Measurements from ENCODE around the gene PLXNA2. TPM values are rescaled to one million over a fixed set of nuclear protein-coding genes. Genes with fewer than 3 reads are reported as not detected.

The PLXNA2 gene
- total RNA-seq, 1 donor from 2014 or later, result 38.3 TPM

DNA sequence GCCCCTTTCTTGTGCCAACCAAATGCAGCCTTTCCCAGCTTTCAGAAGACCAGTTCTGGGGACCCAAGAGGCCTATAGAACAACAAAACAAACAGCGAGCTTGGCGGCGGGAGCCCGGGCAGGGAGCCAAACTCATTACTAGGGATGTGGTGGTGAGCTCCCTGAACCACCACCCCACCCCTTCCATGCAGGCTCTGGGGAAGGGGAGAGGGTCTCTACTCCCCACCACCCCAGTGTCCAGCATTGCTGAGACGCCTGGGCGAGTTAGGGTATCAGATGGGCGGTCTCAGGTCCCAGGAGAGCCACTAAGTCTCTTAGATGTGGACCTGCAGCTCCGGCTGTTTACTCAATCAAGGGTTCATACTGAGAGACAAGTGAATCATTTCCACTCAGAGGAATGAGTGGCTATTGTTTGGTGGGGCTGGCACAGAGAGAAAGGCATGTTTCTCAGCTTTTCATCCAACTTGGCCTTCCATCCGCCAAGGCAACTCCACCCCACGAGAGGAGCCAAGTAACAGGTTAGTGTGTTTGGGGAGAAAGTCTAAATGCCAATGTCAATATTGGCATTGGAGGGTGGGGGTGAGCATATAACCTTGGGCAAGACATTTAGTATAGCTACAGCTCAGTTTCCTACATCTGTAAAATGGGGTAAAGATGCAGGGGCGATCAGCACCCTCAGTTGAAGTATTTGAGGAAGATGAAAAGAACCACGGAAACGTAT lies 40.9 kb downstream of the PLXNA2 start:
- H3K4me3 ChIP-seq, result no peak overlapping the region
- H3K36me3 ChIP-seq, result peaks cover 0 to 2% of the 10 kb centered on the region in 2 donors
- no peaks in the 10 kb centered on the region for H3K27me3 ChIP-seq
- H3K4me1 ChIP-seq, result peaks cover 70% of the 10 kb centered on the region
- TF ChIP-seq, protein P1, sequence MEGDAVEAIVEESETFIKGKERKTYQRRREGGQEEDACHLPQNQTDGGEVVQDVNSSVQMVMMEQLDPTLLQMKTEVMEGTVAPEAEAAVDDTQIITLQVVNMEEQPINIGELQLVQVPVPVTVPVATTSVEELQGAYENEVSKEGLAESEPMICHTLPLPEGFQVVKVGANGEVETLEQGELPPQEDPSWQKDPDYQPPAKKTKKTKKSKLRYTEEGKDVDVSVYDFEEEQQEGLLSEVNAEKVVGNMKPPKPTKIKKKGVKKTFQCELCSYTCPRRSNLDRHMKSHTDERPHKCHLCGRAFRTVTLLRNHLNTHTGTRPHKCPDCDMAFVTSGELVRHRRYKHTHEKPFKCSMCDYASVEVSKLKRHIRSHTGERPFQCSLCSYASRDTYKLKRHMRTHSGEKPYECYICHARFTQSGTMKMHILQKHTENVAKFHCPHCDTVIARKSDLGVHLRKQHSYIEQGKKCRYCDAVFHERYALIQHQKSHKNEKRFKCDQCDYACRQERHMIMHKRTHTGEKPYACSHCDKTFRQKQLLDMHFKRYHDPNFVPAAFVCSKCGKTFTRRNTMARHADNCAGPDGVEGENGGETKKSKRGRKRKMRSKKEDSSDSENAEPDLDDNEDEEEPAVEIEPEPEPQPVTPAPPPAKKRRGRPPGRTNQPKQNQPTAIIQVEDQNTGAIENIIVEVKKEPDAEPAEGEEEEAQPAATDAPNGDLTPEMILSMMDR (IDR thresholded peaks at IDR 0.05), result no peak
- TF ChIP-seq POLR2AphosphoS5 (IDR thresholded peaks at IDR 0.05; ENCODE audit: insufficient read depth in 1 of 2, low read depth in 1 of 2), result peak in 1 of 2 donors; percentile 14
- no peak for TF ChIP-seq POLR2A (IDR thresholded peaks at IDR 0.05)
- no peak for DNase-seq (ENCODE audit: extremely low spot score in 2 of 2)
- H3K9me3 ChIP-seq, result no peaks in the 10 kb centered on the region
- peak overlapping the region; percentile 67 for H3K27ac ChIP-seq
- intact Hi-C loops (cut with DNase I), result no loop called here

DNA sequence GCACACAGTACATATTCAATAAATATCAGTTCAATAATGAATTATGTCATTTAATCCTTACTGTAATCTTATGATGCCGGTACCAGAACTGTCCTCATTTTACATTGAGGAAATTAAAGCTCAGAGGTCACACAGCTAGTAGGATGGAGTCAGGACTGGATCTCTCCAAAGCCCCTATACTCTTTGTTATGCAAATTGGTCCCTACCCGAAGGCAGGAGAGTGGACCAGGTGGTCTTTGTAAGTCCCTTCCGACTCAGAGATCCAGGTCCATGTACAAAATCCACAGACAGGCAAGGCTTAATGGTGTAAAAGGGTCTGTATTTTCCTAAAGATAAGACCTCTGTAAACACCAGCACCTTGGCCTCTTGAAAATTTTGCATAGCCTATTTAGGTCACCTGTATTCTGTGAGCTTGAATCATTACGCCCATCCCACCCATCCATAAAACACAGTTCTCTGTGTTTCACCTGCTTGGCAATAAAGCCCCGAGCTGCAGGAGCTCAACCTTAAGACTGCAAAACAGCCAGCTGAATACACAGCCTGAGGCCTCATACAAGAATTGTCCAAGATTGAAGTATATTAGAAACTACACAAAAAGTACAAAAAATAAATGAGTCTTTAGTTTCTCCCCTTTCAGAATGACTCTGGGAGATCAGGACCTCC lies 41.7 kb downstream of the PLXNA2 start:
- intact Hi-C loops (cut with DNase I), result no loop called here
- no peak for DNase-seq (ENCODE audit: extremely low spot score in 2 of 2)
- H3K27me3 ChIP-seq, result no peaks in the 10 kb centered on the region
- TF ChIP-seq POLR2A (IDR thresholded peaks at IDR 0.05) (no peak), POLR2AphosphoS5 (IDR thresholded peaks at IDR 0.05; ENCODE audit: insufficient read depth in 1 of 2, low read depth in 1 of 2) (no peak)
- TF ChIP-seq, protein P1 (IDR thresholded peaks at IDR 0.05), result no peak
- no peak overlapping the region for H3K4me3 ChIP-seq
- peak overlapping the region; percentile 67 for H3K27ac ChIP-seq
- peaks cover 64% of the 10 kb centered on the region for H3K4me1 ChIP-seq
- no peaks in the 10 kb centered on the region for H3K9me3 ChIP-seq
- no peaks in the 10 kb centered on the region for H3K36me3 ChIP-seq

DNA sequence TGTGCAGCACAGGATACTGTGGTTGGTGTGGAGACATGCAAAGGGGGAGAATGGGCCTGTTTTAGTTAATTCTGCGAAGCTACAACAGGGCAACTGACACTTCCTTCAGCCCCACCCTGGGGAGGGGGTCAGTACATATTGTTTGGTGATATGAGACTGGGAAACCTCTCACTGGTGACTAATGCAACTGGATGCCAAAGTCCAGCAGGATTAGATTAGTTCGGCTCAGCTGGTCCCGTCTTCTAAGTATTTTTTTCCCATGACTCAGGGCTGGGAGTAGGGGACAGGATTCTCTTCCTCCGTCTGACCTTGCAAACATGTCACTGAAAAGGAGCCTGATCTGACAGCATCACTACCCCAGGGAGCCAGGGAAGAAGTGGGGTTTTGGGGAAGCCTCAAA lies 43.0 kb downstream of the PLXNA2 start:
- peaks cover 53% of the 10 kb centered on the region for H3K4me1 ChIP-seq
- no peaks in the 10 kb centered on the region for H3K27me3 ChIP-seq
- no peak overlapping the region for H3K4me3 ChIP-seq
- no peaks in the 10 kb centered on the region for H3K9me3 ChIP-seq
- intact Hi-C loops (cut with DNase I), result no loop called here
- TF ChIP-seq POLR2A (IDR thresholded peaks at IDR 0.05) (no peak), POLR2AphosphoS5 (IDR thresholded peaks at IDR 0.05; ENCODE audit: insufficient read depth in 1 of 2, low read depth in 1 of 2) (no peak)
- TF ChIP-seq, protein P1 (IDR thresholded peaks at IDR 0.05), result no peak
- no peak overlapping the region for H3K27ac ChIP-seq
- H3K36me3 ChIP-seq, result no peaks in the 10 kb centered on the region
- no peak for DNase-seq (ENCODE audit: extremely low spot score in 2 of 2)

DNA sequence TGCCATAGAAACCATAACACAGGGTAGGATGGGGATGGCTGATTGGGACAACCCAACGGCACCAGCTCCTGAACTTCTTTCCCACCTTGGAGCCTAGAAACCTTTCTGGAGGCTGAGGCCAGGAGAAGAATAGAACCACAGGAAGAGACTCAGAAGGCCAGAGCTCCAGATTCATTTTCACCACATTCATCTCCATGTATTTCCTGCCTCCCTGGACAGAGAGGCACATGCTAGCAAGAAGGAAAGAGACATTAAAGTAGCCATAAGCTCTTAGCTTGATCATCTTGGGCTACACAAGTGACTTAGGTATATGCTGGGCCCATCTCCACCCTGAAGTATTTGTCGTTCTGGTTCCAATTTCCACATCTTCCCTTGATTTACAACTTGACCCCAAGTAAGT lies 44.1 kb downstream of the PLXNA2 start:
- TF ChIP-seq POLR2A (IDR thresholded peaks at IDR 0.05) (no peak), POLR2AphosphoS5 (IDR thresholded peaks at IDR 0.05; ENCODE audit: insufficient read depth in 1 of 2, low read depth in 1 of 2) (no peak)
- TF ChIP-seq, protein P1 (IDR thresholded peaks at IDR 0.05), result no peak
- Histone ChIP-seq H3K4me1 (peaks cover 46% of the 10 kb centered on the region), H3K9me3 (no peaks in the 10 kb centered on the region), H3K36me3 (no peaks in the 10 kb centered on the region), H3K4me3 (no peak overlapping the region), H3K27me3 (no peaks in the 10 kb centered on the region), H3K27ac (no peak overlapping the region)
- no peak for DNase-seq (ENCODE audit: extremely low spot score in 2 of 2)
- intact Hi-C loops (cut with DNase I), result no loop called here

DNA sequence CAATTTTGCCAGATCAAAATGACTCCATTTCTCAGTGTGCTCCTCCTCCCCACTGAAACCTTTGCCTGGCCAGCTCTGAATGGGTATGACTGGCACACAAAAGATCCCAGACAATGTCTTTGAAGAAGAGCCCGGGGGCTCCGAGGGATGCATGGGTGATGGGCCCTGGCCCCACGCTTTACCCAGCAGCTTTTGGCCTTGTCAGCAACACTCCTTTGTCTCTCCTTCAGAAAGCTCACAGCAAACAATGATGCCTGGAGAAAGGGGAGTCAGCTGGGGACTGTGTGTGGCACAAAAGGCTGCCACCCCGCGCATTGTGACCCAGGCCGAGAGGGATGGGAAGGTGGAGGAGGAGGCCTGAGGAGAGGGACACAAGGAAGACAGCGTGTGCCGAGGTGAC lies 45.9 kb downstream of the PLXNA2 start:
- no peaks in the 10 kb centered on the region for H3K27me3 ChIP-seq
- no peak for DNase-seq (ENCODE audit: extremely low spot score in 2 of 2)
- TF ChIP-seq, protein P1 (IDR thresholded peaks at IDR 0.05), result no peak
- TF ChIP-seq POLR2AphosphoS5 (IDR thresholded peaks at IDR 0.05; ENCODE audit: insufficient read depth in 1 of 2, low read depth in 1 of 2) (no peak), POLR2A (IDR thresholded peaks at IDR 0.05) (no peak)
- intact Hi-C loops (cut with DNase I), result no loop called here
- peaks cover 27% of the 10 kb centered on the region for H3K4me1 ChIP-seq
- H3K4me3 ChIP-seq, result no peak overlapping the region
- H3K27ac ChIP-seq, result no peak overlapping the region
- no peaks in the 10 kb centered on the region for H3K36me3 ChIP-seq
- no peaks in the 10 kb centered on the region for H3K9me3 ChIP-seq

Data from vagina (tissue), 2 donors.